ENCODE data around the gene POLRMT.

Gene POLRMT

GRCh38 chr19:663682-664117, 30.4 kb upstream of the POLRMT start:
- no peak for DNase-seq (ENCODE audit: low read depth in 3 of 3, low spot score in 1 of 3)

DNA sequence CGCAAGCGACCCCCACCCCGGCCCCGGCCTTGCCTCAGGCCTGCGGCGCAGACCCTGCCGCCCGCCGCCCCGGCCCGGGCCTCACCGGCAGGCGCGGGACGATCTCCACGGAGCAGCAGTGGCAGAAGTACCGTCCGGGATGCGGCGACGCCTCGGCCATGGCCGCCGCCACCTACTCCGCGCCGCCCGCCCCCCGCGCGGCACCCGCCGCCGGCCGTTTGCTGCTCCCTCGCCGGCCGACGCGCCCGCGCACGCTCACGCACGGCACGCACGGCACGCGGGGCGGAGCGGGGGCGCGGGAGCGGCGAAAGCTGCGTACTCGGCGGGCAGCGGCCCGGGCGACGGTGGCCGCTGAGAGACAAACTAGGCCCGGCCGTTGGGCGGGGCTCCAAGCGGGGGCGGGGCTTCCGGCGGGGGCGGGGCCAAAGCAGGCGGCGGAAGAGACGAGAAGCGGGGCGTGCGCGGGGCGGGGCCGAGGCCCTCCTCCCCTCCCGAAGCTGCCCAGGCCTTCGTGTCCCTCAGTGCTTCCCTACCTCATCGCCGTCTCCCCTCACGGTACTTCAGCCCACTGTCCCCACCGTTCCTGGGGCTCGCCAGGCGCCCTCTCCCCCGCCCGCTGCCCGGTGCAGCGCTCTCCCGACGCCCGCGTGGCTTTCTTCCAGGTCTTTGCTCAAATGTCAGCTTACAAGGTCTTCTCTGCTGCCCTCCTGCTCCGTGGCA, 29.8 kb upstream of the POLRMT start, which contains the start of gene RNF126:
RNF126 (minus strand) TSS at position 253 of the 720 bp plus-strand sequence; CDS start at position 160, 93 bp downstream.
- peak; percentile 86 to 99 (median 93) for DNase-seq (ENCODE audit: low read depth in 3 of 3, low spot score in 1 of 3)

- DNase-seq (ENCODE audit: low read depth in 3 of 3, low spot score in 1 of 3): peak in 1 of 3 donors; percentile 52
These were observed 29.0 kb upstream of the POLRMT start for GRCh38 chr19:662207-662961.

- DNase-seq (ENCODE audit: low read depth in 3 of 3, low spot score in 1 of 3): peak in 1 of 3 donors; percentile 49
These were observed 28.3 kb upstream of the POLRMT start for GRCh38 chr19:661427-662196.

DNA sequence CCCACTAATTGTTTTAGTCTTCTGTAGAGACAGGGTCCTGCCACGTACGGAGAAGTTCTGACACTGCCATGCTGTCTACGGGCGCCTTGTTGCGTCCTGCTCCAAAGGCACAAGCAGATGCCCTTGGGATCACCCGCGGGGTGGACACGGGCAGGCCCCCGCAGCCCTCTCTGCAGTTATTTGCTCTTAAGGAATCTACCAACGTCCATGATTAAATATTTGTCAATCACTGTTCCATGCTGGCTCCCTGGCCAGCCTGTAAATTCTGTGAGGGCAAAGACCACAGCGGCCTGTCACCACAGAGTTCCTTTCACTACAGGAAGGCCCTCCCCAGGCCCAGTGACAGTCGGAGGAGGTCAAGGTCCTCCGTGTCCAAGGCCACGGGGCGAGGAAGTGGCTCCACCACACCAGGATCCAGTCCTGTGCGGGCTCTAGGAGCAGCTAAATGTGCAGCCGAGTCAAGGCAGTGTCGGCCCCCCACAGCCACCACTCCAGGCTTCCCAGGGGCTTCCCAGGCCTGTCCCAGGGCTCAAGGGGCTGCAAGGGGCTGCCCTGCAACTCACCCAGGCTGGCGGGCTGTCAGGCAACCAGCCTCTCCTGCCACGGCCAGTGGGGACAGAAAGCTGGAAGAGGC, 27.6 kb upstream of the POLRMT start:
- DNase-seq (ENCODE audit: low read depth in 3 of 3, low spot score in 1 of 3): no peak

- DNase-seq (ENCODE audit: low read depth in 3 of 3, low spot score in 1 of 3): peak in 1 of 3 donors; percentile 35
These were observed 25.8 kb upstream of the POLRMT start for GRCh38 chr19:658916-659839.

DNA sequence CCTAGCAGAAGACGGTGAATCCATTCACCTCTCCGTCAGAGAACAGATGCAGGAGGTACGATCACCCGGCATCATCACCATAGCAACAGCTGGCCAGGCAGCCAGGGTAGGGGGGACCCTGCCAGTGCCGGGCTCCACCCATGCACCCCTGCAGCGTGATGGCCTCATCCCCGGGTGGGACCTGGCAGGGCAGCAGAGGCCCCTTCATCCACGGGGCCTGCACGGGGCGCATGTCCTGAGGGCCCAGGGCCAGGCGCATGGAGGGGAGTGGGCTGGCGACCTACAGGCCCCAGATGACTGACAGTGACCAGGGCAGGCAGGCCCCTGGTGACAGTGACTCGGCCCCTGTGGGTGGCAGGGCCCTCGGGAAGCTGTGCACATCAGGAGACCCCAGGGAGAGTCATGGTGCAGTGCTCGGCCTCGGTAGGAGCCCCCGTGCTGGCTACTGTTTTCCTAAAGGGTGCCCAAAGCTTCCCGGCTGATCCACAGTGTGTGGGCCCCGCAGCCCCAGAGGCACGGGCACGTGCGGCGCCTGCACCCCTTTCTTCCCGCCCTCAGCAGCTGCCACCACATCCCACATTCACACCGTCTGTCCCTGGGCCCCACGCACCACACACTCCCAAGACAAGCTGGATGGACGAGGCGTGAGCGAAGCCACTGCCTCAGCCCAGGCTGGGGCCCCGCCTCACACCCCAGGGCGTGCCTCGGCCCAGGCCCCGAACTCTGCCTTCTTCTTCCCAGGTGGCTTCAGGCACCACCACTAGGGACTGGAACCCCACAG, 24.9 kb upstream of the POLRMT start:
- no peak for DNase-seq (ENCODE audit: low read depth in 3 of 3, low spot score in 1 of 3)

- no peak for DNase-seq (ENCODE audit: low read depth in 3 of 3, low spot score in 1 of 3)
These were observed 24.3 kb upstream of the POLRMT start for GRCh38 chr19:657611-658010.

GRCh38 chr19:656751-657559, 23.6 kb upstream of the POLRMT start:
- no peak for DNase-seq (ENCODE audit: low read depth in 3 of 3, low spot score in 1 of 3)

DNA sequence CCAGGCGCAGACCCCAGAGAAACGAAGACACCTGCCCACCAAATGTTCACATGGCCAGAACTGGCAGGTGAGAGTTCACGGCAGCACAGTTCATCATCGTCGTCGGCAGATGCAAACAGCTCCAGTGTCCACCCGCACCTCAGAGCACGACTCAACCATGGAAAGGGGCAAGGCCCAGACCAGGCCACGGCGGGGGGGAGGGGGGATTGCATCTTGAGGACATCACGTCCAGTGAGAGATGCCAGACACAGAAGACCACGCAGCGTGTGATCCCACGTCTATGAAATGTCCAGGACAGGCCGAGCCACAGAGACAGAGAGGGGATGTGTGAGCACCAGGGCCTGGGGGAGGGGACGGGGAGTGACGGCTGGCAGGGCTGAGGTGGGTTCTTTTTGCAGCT, 22.4 kb upstream of the POLRMT start:
- DNase-seq (ENCODE audit: low read depth in 3 of 3, low spot score in 1 of 3): no peak

DNA sequence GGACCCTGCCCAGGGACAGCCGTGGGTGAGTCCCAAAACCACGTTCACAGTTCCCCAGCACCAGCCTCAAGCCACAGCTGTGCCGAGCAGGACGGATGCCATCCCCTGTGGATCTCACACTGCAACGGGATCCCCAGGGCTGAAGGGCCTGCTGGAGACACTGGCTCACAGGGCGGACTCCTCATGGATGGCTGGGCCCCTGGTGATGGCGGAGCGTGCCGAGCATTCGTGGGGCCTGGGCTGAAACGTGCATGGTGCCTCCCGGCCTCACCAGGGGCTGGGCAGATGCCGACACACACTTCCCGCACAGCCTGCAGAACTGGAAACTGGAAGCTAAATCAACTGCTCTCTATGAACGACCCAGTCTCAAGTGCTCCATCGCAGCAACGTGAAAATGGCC, 20.1 kb upstream of the POLRMT start:
- no peak for DNase-seq (ENCODE audit: low read depth in 3 of 3, low spot score in 1 of 3)

DNA sequence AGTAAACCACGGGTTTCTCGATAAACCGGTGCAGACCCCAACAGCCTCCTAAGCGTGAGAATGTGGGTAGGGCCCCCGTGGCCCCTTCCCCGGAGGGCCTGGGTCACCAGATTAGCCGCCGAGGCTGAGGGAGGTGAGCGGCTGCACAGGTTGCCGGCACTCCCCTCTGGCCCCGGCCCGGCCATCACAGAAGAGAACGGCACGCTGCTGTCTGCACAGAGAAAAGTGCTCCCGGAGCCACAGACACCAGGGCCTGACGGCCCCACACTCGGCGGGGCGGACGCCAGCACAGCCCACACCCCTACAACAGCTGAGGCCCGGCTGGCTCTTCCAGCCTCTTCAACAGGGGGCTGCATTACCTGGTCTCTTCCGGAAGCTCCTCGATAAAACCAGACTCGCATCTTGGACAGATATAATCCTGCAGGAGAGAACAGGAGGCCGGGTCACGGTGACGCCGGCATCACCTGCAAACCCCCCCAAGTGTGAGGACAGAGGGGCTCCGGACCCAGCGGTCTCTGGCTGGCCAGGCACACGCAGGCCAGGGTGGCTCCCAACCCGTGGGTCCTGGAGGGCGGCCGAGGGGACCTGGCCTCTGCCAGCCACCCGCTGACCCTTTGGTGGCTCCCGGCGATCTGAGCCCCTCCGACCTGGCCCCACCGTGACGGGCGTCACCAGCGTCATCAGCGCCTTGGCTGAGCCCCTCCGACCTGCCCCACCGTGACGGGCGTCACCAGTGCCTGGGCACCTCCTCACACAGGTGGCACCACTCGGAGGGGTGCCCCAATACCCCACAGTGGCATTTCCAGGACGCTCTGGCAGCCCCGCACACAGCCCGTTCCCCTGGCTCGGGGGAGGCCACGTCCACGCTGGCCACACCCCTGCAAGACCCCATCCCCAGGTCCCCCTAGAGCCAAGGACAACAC, 19.4 kb upstream of the POLRMT start:
- DNase-seq (ENCODE audit: low read depth in 3 of 3, low spot score in 1 of 3): no peak

- DNase-seq (ENCODE audit: low read depth in 3 of 3, low spot score in 1 of 3): no peak
These were observed 18.7 kb upstream of the POLRMT start for GRCh38 chr19:651991-652390.

GRCh38 chr19:651114-651818, 17.9 kb upstream of the POLRMT start:
- no peak for DNase-seq (ENCODE audit: low read depth in 3 of 3, low spot score in 1 of 3)

GRCh38 chr19:650121-650520, 16.8 kb upstream of the POLRMT start:
- no peak for DNase-seq (ENCODE audit: low read depth in 3 of 3, low spot score in 1 of 3)

GRCh38 chr19:648904-649801, 15.8 kb upstream of the POLRMT start:
- no peak for DNase-seq (ENCODE audit: low read depth in 3 of 3, low spot score in 1 of 3)
